ENCODE measurements around the gene LY6G6C. TPM values are rescaled to one million over a fixed set of nuclear protein-coding genes. Genes with fewer than 3 reads are reported as not detected.

The LY6G6C gene
- total RNA-seq, 2 experiments from 2014 or later = not detected

GRCh38 chr6:31730631-31731086 lies 9.1 kb upstream of the LY6G6C start:
- ChIA-PET POLR2A (interaction anchor here (1.1 to 2.0 kb wide), 3 partner anchors 8 to 85 kb away, joined by 3 to 7 read pairs (median 5); partner anchors contain the start of genes HSPA1A, HSPA1L and MSH5), CTCF (interaction anchor here (0.7 to 5.1 kb wide), 7 partner anchors 9 to 77 kb away, joined by 3 to 46 read pairs (median 7); partner anchors contain the start of genes LSM2, LY6G6D and MSH5)

DNA sequence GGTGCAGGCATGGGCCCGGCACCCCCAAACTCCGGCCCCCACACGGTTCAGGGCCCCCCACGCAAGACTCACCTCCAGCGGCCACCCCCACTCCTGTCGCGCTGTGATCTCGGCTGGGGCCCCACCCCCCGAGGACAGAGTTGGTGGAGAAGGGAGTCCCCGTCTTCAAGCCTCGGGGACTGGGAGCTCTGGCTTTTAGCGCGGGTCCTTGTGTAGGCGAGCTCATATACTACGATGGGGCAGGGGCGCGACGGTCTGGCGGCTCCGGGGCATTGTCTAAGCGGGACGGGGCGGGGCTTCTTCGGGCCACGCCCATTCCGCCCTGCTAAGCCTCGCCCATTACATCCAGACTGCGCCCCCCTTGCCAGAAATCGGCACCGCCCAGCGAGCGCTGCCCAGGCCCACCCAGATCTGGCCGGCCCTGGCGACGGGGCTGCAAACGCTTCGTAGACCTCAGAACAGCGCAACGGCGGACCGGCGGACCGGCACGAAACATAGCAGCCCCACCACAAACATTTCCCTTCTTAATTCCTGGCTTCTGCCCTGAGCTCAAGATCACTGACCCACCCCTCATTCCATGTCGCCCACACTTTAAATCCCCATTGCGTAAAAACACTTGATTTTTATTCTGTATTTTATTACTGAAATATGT lies 8.6 kb upstream of the LY6G6C start:
- ChIA-PET CTCF (interaction anchor here (0.7 to 5.1 kb wide), 17 partner anchors 9 to 181 kb away, joined by 3 to 46 read pairs (median 4); partner anchors contain the start of genes C6orf47, HSPA1B, LSM2 and LY6G5C), POLR2A (interaction anchor here (1.1 to 2.0 kb wide), 3 partner anchors 8 to 85 kb away, joined by 3 to 7 read pairs (median 5); partner anchors contain the start of genes HSPA1A, HSPA1L and MSH5)

DNA sequence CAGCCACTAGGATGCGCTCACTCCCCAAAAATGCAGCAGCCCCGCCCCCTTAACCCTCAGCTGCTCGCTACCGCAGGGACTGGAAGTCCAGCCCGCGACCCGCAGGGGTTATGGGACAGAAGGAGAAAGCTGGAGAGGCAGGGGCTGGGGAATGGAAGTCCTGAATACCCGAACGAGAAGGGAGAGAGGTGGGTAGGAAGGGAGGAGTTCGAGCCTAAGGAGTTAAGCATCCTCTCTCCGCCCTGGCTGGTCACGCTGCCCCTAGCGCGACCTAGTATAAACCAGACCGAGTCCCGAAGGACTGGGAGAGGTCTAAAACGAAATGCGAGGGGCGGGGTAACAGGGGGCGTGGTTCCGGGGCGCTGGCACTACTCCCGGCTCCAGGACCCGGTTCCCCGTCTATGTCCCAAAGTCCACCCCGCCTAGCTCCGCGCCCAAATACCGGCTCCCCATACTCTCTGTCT lies 8.0 kb upstream of the LY6G6C start:
- ChIA-PET CTCF (interaction anchor here (0.7 to 5.1 kb wide), 16 partner anchors 10 to 182 kb away, joined by 3 to 46 read pairs (median 4); partner anchors contain the start of genes C6orf47, HSPA1B, LSM2 and LY6G5C), POLR2A (interaction anchor here (1.1 to 2.0 kb wide), 3 partner anchors 9 to 86 kb away, joined by 3 to 7 read pairs (median 5); partner anchors contain the start of genes HSPA1A, HSPA1L and MSH5)

- CTCF ChIA-PET = interaction anchor here (0.8 to 5.1 kb wide), 16 partner anchors 11 to 183 kb away, joined by 3 to 46 read pairs (median 4); partner anchors contain the start of genes C6orf47, HSPA1B, LY6G5C and LY6G6D
- POLR2A ChIA-PET = interaction anchor here (2.0 kb wide), 1 partner anchor 86 kb away, joined by 5 read pairs; the partner anchor contains the start of genes HSPA1A and HSPA1L
Measured at GRCh38 chr6:31728767-31729514, 7.4 kb upstream of the LY6G6C start, which contains the start of gene DDAH2. TSS of gene DDAH2 (minus strand) at chr6:31729299. CDS start at chr6:31729161, 138 bp downstream.

- ChIA-PET POLR2A (no interaction called here), CTCF (interaction anchor here (0.6 to 5.1 kb wide), 9 partner anchors 12 to 108 kb away, joined by 3 to 46 read pairs (median 5); partner anchors contain the start of genes LY6G5C, MSH5 and VARS1)
Measured at GRCh38 chr6:31727717-31728671, 6.4 kb upstream of the LY6G6C start.

DNA sequence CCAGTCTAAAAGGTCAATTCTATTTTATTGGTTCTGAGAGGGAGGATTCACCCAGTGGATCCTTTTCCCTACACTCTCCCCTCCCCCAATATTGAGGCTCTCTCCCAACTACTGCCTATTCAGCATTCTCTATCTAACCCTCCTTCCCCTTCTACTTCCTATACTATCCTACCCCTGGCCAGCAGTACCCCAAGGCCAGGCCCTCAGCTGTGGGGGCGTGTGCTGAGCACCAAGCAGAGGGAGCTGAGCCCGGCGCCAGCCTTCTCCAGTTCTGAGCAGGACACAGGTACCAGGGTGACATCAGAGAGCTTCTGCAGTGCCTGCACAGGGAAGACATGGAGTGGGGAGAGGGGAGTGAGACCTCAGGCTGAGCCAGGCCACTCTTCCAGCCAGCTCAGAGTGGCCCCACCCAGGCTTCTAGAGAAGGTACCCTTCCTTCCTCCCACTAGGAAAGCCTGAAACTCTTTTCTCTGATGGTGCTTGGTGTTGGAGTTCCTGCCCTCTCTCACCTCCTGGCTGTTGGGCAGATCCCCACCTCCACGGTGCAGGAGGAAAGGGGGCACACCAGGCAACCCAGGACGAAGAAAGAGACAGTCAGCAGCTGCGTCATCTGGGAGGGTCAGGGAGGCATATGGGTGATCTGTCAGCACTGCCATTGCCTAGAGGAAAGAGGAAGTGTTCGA lies 5.6 kb upstream of the LY6G6C start:
- POLR2A ChIA-PET = no interaction called here

GRCh38 chr6:31725502-31726350 lies 4.2 kb upstream of the LY6G6C start:
- POLR2A ChIA-PET = interaction anchor here (0.5 to 0.6 kb wide), 2 partner anchors 13 to 79 kb away, joined by 3 read pairs; no protein-coding TSS in a partner anchor

More for the DNA sequence above, 5.6 kb upstream of the LY6G6C start:
- CTCF ChIA-PET = interaction anchor here (0.6 to 5.1 kb wide), 4 partner anchors 12 to 69 kb away, joined by 3 to 46 read pairs (median 12); partner anchors contain the start of genes MSH5 and VARS1

GRCh38 chr6:31723980-31724691 lies 2.6 kb upstream of the LY6G6C start:
- POLR2A ChIA-PET = no interaction called here
- CTCF ChIA-PET = interaction anchor here (0.6 to 0.8 kb wide), 2 partner anchors 26 to 95 kb away, joined by 3 read pairs; no protein-coding TSS in a partner anchor

More at GRCh38 chr6:31725502-31726350, 4.2 kb upstream of the LY6G6C start:
- CTCF ChIA-PET = interaction anchor here (0.7 kb wide), 1 partner anchor 65 kb away, joined by 4 read pairs; no protein-coding TSS in a partner anchor

DNA sequence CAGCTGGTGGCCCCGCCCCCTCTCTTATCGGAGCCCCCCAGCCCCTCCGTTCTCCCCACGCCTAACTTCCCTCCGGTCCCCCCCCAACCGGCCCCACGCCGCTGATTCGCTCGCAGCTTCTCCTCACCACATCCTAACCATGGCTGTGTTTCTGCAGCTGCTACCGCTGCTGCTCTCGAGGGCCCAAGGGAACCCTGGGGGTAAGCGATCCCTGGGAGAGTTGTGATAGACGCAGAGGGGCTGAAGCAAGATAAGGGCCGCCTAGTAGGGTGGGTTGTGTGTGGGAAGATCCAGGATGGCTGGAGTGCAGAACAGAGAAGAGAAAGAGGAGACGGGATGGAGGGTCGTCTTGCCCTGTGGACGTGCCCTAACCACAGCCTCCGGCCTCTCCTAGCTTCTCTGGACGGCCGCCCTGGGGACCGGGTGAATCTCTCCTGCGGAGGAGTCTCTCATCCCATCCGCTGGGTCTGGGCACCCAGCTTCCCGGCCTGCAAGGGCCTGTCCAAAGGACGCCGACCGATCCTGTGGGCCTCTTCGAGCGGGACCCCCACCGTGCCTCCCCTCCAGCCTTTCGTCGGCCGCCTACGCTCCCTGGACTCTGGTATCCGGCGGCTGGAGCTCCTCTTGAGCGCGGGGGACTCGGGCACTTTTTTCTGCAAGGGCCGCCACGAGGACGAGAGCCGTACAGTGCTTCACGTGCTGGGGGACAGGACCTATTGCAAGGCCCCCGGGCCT lies 1.9 kb upstream of the LY6G6C start, which contains the start of gene MPIG6B:
MPIG6B (plus strand) TSS at position 129 of the 735 bp plus-strand sequence; CDS start at position 140, 11 bp downstream.
- POLR2A ChIA-PET = no interaction called here

DNA sequence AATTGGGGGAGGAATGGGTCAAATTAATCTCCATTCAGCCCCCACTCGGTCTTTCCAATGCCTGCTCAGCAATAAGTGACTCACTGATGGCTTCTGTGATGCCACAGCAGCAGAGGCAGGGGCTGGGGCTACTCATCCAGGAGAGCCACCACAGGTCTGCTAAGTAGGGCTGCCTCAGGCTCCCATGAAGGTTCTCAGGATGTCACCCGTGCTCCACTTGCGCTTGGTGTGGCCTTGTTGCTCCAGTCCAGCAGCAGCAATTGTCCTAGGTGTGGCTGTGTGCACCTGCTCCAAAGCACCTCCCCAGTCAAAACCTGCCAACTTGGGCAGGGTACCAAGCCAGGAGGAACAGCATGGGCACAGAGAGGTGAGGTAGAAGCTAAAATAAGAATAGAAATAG lies 627 bp upstream of the LY6G6C start:
- CTCF ChIA-PET = interaction anchor here (0.6 kb wide), 1 partner anchor 195 kb away, joined by 3 read pairs; no protein-coding TSS in a partner anchor
- POLR2A ChIA-PET = no interaction called here

More for the DNA sequence above, 1.9 kb upstream of the LY6G6C start, which contains the start of gene MPIG6B:
- CTCF ChIA-PET = interaction anchor here (0.7 kb wide), 1 partner anchor 143 kb away, joined by 3 read pairs; no protein-coding TSS in a partner anchor

DNA sequence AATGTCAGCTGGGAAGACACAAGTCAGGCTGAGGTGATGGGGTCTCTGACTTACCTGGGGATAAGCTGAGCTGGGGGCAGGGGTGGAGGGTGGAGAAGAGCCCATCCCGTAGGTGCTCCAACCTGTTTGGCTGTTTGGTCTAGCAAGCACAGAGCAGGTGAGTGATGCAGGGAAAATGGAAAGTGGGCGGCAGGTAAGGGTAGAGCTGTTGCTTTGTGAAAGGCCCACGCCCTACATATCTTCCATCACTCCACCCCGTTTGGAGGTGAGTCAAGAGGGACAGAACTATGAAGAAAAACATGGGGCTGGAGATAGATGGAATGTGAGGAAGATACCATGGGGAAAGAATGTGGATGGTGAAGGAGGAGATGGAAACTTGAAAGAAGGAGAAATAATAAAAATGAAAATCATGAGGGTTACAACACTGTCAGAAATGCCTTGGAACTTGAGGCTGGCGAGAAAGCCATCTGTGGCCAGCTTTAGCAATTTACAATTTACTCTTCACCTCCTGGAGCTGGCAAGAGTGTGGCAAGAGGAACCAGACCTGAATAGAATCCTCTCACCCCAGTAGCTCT lies 1.3 kb downstream of the LY6G6C start:
- CTCF ChIA-PET = interaction anchor here (0.9 kb wide), 1 partner anchor 10 kb away, joined by 3 read pairs; no protein-coding TSS in a partner anchor
- POLR2A ChIA-PET = no interaction called here

DNA sequence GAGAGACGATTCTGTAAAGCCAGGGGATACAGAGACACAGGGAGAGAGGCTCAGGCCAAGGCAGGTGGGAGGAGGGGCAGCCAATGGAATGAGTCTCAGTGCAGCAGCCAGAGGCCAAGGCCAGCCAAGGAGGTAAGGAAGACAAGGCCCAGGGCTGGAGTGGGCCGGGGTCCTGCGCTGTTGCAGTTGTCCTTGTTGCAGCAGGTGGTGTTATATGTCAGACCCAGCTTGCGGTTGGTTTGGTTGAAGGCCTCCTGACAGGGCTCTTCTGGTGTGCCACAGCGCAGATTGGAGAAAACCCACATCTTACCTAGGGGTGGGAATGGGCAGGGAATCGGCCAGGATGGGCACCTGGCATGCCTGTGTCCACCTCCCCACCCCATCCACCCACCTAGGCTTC lies 2.5 kb downstream of the LY6G6C start:
- POLR2A ChIA-PET = no interaction called here
- CTCF ChIA-PET = interaction anchor here (0.8 kb wide), 1 partner anchor 15 kb away, joined by 3 read pairs; the partner anchor contains the start of gene ABHD16A

DNA sequence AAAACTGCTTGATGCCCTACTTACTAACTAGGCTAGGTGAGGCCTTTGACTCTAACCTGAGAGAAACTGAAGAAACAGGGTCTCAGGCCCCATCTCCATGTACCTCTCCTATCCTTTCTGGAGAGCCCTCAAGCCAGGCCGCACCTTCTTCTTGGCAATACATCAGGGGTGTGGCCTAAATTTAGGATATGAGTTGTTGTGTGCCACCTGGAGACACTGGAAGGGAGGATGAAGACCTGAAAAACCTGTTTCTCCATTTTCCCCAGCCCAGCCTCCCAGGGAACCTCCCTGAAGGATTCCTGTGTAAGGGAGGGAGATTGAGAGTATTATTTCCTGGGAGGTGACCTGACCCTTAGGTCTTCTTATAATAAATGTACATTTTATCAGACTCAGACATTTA lies 3.3 kb downstream of the LY6G6C start:
- CTCF ChIA-PET = no interaction called here
- POLR2A ChIA-PET = no interaction called here

DNA sequence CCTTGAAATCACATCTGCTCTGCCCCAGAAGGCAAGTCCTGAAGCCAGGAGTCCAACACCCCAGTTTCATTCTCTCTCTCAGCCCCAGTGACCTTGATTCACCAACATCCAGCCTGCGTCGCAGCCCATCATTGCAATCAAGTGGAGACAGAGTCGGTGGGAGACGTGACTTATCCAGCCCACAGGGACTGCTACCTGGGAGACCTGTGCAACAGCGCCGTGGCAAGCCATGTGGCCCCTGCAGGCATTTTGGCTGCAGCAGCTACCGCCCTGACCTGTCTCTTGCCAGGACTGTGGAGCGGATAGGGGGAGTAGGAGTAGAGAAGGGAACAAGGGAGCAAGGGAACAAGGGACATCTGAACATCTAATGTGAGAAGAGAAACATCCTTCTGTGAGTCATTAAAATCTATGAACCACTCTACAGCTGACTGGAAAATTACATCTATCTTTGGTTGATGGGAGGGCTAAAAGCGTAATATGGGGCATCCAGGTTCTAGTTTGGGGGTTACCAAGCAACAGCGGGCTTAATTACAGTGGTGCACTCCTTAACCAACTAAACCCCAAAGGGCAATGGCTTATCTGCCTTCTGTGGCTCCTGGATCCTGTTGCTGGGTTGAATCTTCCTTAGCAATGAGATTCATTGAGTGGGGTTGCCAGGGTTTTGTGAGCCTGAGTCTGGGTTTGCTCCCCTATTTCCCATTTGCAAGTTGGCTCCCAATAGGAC lies 3.9 kb downstream of the LY6G6C start:
- CTCF ChIA-PET = no interaction called here
- POLR2A ChIA-PET = no interaction called here

Data from activated CD8-positive, alpha-beta memory T cell treated with anti-CD3 and anti-CD28 coated beads for 36 hours (primary cell).